ENCODE data around the gene AP1S1.

DNA sequence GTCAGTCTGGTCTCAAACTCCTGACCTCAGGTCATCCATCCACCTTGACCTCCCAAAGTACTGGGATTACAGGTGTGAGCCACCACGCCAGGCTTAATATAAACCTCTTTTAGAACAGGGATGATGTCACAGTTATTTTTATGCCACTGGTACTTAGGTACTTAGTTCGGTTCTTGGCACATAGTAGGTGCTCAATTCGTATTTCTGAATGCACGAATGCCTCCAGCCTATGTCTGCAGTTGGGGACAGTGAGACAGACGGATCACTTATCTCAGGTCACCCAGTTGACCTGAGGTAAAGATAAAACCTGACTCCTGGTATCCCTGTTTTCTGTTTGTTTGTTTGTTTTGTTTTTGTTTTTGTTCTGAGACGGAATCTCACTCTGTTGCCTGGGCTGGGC, 31.9 kb downstream of the AP1S1 start:
- TF ChIP-seq CTCF (IDR thresholded peaks at IDR 0.05) = no peak
- no peak for TF ChIP-seq POLR2A (IDR thresholded peaks at IDR 0.05)
- TF ChIP-seq POLR2AphosphoS5 (IDR thresholded peaks at IDR 0.05) = no peak
- no peak for TF ChIP-seq EP300 (IDR thresholded peaks at IDR 0.05)

Data from suprapubic skin (tissue), 4 donors.